Measurements from ENCODE around the gene S100B. TPM values are rescaled to one million over a fixed set of nuclear protein-coding genes. Genes with fewer than 3 reads are reported as not detected.

S100B gene
- total RNA-seq, 1 experiment from 2014 or later, result not detected

DNA sequence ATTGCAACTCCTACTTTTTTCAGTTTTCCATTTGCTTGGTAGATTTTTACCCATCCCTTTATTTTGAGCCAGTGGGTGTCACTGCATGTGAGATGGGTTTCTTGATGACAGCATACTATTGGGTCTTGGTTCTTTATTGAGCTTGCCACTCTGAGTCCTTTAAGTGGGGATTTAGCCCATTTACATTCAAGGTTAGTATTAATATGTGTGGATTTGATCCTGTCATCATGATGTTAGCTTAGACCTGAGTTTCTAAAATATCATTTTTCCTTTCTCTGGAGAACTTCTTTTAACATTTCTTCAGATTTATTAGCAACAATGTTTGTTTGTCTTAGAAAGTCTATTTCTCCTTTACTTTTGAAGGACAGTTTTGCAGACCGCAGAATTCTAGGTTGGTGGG lies 11.8 kb upstream of the S100B start:
- Histone ChIP-seq H3K27ac (ENCODE audit: low read depth, low read length) (no peak overlapping the region), H2AFZ (ENCODE audit: low read depth, low read length, poor library complexity, severe bottlenecking) (no peak overlapping the region), H3K9ac (ENCODE audit: low read length) (no peak overlapping the region), H3K36me3 (ENCODE audit: control insufficient read depth in 1 of 2, insufficient read depth in 2 of 2, low read length in 2 of 2) (no peaks in the 10 kb centered on the region), H3K79me2 (ENCODE audit: insufficient read depth, low read length) (no peaks in the 10 kb centered on the region), H3K9me2 (ENCODE audit: insufficient read depth) (no peaks in the 10 kb centered on the region), H3K27me3 (ENCODE audit: insufficient read depth, low read length) (no peaks in the 10 kb centered on the region), H3K9me3 (ENCODE audit: control insufficient read depth in 1 of 2, insufficient read depth in 1 of 2, low read depth in 1 of 2, low read length in 2 of 2) (no peaks in the 10 kb centered on the region), H3K4me2 (ENCODE audit: low read length) (no peak overlapping the region), H3K4me3 (replicated peaks in 1 of 2; ENCODE audit: low read depth in 1 of 2, low read length in 2 of 2) (no peak overlapping the region), H3K4me1 (ENCODE audit: control insufficient read depth in 1 of 2, insufficient read depth in 2 of 2, low read length in 2 of 2) (no peaks in the 10 kb centered on the region), H4K20me1 (ENCODE audit: insufficient read depth) (no peaks in the 10 kb centered on the region)
- CTCF ChIA-PET, result no interaction called here
- RAD21 ChIA-PET (ENCODE audit: low non-redundant PET in 1 of 2, low total read pairs in 2 of 2, uncharacterized antibody in 2 of 2, unreplicated experiment in 2 of 2), result no interaction called here
- POLR2A ChIA-PET, result no interaction called here
- intact Hi-C loops (cut with micrococcal nuclease), result no loop called here
- ATAC-seq, result no peak
- no TSS peak for BruUV-seq (replicated peaks)
- no peak for DNase-seq (ENCODE audit: low read depth, low spot score)
- TF ChIP-seq POLR2AphosphoS5 (IDR thresholded peaks at IDR 0.05; ENCODE audit: low read depth, low read length), result no peak
- TF ChIP-seq, protein P1, sequence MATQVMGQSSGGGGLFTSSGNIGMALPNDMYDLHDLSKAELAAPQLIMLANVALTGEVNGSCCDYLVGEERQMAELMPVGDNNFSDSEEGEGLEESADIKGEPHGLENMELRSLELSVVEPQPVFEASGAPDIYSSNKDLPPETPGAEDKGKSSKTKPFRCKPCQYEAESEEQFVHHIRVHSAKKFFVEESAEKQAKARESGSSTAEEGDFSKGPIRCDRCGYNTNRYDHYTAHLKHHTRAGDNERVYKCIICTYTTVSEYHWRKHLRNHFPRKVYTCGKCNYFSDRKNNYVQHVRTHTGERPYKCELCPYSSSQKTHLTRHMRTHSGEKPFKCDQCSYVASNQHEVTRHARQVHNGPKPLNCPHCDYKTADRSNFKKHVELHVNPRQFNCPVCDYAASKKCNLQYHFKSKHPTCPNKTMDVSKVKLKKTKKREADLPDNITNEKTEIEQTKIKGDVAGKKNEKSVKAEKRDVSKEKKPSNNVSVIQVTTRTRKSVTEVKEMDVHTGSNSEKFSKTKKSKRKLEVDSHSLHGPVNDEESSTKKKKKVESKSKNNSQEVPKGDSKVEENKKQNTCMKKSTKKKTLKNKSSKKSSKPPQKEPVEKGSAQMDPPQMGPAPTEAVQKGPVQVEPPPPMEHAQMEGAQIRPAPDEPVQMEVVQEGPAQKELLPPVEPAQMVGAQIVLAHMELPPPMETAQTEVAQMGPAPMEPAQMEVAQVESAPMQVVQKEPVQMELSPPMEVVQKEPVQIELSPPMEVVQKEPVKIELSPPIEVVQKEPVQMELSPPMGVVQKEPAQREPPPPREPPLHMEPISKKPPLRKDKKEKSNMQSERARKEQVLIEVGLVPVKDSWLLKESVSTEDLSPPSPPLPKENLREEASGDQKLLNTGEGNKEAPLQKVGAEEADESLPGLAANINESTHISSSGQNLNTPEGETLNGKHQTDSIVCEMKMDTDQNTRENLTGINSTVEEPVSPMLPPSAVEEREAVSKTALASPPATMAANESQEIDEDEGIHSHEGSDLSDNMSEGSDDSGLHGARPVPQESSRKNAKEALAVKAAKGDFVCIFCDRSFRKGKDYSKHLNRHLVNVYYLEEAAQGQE (IDR thresholded peaks at IDR 0.05; ENCODE audit: low read depth), result no peak
- no peak for TF ChIP-seq EGR1 (IDR thresholded peaks at IDR 0.05; ENCODE audit: low read depth)
- no peak for TF ChIP-seq EZH2 (IDR thresholded peaks at IDR 0.05)
- TF ChIP-seq SP1 (IDR thresholded peaks at IDR 0.05; ENCODE audit: low read depth), result no peak
- TF ChIP-seq ELF1 (IDR thresholded peaks at IDR 0.05; ENCODE audit: borderline replicate concordance, low read depth), result no peak
- TF ChIP-seq FOSL1 (IDR thresholded peaks at IDR 0.05; ENCODE audit: low read depth), result no peak
- TF ChIP-seq, protein P2, sequence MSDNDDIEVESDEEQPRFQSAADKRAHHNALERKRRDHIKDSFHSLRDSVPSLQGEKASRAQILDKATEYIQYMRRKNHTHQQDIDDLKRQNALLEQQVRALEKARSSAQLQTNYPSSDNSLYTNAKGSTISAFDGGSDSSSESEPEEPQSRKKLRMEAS (IDR thresholded peaks at IDR 0.05), result no peak
- no peak for TF ChIP-seq JUND (IDR thresholded peaks at IDR 0.05)
- no peak for TF ChIP-seq EZH2phosphoT487 (IDR thresholded peaks at IDR 0.05; ENCODE audit: borderline replicate concordance)
- TF ChIP-seq YY1 (IDR thresholded peaks at IDR 0.05; ENCODE audit: extremely low read depth, insufficient replicate concordance, low read depth, low read length), result no peak
- TF ChIP-seq CEBPB (IDR thresholded peaks at IDR 0.05; ENCODE audit: low read depth), result no peak
- no peak for TF ChIP-seq ZFX (IDR thresholded peaks at IDR 0.05)
- TF ChIP-seq, protein P3, sequence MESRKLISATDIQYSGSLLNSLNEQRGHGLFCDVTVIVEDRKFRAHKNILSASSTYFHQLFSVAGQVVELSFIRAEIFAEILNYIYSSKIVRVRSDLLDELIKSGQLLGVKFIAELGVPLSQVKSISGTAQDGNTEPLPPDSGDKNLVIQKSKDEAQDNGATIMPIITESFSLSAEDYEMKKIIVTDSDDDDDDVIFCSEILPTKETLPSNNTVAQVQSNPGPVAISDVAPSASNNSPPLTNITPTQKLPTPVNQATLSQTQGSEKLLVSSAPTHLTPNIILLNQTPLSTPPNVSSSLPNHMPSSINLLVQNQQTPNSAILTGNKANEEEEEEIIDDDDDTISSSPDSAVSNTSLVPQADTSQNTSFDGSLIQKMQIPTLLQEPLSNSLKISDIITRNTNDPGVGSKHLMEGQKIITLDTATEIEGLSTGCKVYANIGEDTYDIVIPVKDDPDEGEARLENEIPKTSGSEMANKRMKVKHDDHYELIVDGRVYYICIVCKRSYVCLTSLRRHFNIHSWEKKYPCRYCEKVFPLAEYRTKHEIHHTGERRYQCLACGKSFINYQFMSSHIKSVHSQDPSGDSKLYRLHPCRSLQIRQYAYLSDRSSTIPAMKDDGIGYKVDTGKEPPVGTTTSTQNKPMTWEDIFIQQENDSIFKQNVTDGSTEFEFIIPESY (IDR thresholded peaks at IDR 0.05; ENCODE audit: extremely low read depth, insufficient replicate concordance, low read length), result no peak
